Mesendoderm (in vitro differentiated cells): ENCODE results near the gene REEP2.

ENCODE experiments used
- DNase-seq: peaks from one replicate; pipeline ENCODE4 v3.0.0; 2013
- H2AK5ac ChIP-seq: 2 replicates; pipeline ENCODE4 v1.6.1; 2013; ENCODE audit warnings: low read length, inconsistent platforms
- H2BK120ac ChIP-seq: 2 replicates; pipeline ENCODE4 v1.6.1; 2013; ENCODE audit warnings: low read depth, mild to moderate bottlenecking, low read length, moderate library complexity, mixed read lengths
- H2BK15ac ChIP-seq: replicated peaks from 2 replicates; pipeline ENCODE4 v1.6.1; 2013; ENCODE audit warnings: low read depth, mild to moderate bottlenecking, moderate library complexity
- H2BK5ac ChIP-seq: 2 replicates; pipeline ENCODE4 v1.6.1; 2013; ENCODE audit warnings: low read length, inconsistent platforms
- H3K18ac ChIP-seq: 2 replicates; pipeline ENCODE4 v1.6.1; 2013; ENCODE audit warnings: mild to moderate bottlenecking, low read length, mixed read lengths
- H3K23ac ChIP-seq: one replicate; pipeline ENCODE4 v1.6.1; 2013; ENCODE audit warnings: low read length
- H3K27ac ChIP-seq: 2 replicates; pipeline ENCODE4 v1.5.1; 2013; ENCODE audit warnings: low read depth, mild to moderate bottlenecking, inconsistent platforms, low read length, moderate library complexity
- H3K27me3 ChIP-seq: 2 replicates; pipeline ENCODE4 v1.6.1; 2013; ENCODE audit warnings: low read length, control low read depth, mild to moderate bottlenecking, inconsistent platforms; ENCODE audit not compliant: insufficient read depth, poor library complexity
- H3K36me3 ChIP-seq: 2 replicates; pipeline ENCODE4 v1.6.1; 2013; ENCODE audit warnings: low read length, inconsistent platforms; ENCODE audit not compliant: control insufficient read depth, insufficient read depth
- H3K4ac ChIP-seq: one replicate; pipeline ENCODE4 v1.6.1; 2013; ENCODE audit warnings: low read depth, mild to moderate bottlenecking, low read length, moderate library complexity
- H3K4me1 ChIP-seq: 2 replicates; pipeline ENCODE4 v1.6.1; 2013; ENCODE audit warnings: low read depth, low read length, inconsistent platforms; ENCODE audit not compliant: control insufficient read depth
- H3K4me2 ChIP-seq: 2 replicates; pipeline ENCODE4 v1.6.1; 2013; ENCODE audit warnings: low read length
- H3K4me3 ChIP-seq: 2 replicates; pipeline ENCODE4 v1.5.1; 2013; ENCODE audit warnings: mild to moderate bottlenecking, low read length
- H3K56ac ChIP-seq: one replicate; pipeline ENCODE4 v1.6.1; 2013; ENCODE audit warnings: low read length
- H3K79me1 ChIP-seq: 2 replicates; pipeline ENCODE4 v1.6.1; 2013; ENCODE audit warnings: low read length, inconsistent platforms
- H3K79me2 ChIP-seq: 2 replicates; pipeline ENCODE4 v1.6.1; 2013; ENCODE audit warnings: mild to moderate bottlenecking, low read length; ENCODE audit not compliant: control insufficient read depth, insufficient read depth
- H3K9ac ChIP-seq: 2 replicates; pipeline ENCODE4 v1.6.1; 2013; ENCODE audit warnings: low read length, inconsistent platforms
- H4K5ac ChIP-seq: one replicate; pipeline ENCODE4 v1.6.1; 2013; ENCODE audit warnings: low read length
- H4K8ac ChIP-seq: one replicate; pipeline ENCODE4 v1.6.1; 2013; ENCODE audit warnings: low read depth, mild to moderate bottlenecking, control low read depth, low read length, moderate library complexity
- WGBS: extraction: QIAGEN DNeasy Blood & Tissue Kit; methylation state at CpG from one replicate; pipeline ENCODE4 v1.1.7; 2013; ENCODE audit warnings: low lambda C conversion rate, missing lambda C conversion rate; ENCODE audit not compliant: insufficient coverage; ENCODE audit errors: extremely low coverage; 5-methylcytosine and 5-hydroxymethylcytosine counted together

The REEP2 gene

DNA sequence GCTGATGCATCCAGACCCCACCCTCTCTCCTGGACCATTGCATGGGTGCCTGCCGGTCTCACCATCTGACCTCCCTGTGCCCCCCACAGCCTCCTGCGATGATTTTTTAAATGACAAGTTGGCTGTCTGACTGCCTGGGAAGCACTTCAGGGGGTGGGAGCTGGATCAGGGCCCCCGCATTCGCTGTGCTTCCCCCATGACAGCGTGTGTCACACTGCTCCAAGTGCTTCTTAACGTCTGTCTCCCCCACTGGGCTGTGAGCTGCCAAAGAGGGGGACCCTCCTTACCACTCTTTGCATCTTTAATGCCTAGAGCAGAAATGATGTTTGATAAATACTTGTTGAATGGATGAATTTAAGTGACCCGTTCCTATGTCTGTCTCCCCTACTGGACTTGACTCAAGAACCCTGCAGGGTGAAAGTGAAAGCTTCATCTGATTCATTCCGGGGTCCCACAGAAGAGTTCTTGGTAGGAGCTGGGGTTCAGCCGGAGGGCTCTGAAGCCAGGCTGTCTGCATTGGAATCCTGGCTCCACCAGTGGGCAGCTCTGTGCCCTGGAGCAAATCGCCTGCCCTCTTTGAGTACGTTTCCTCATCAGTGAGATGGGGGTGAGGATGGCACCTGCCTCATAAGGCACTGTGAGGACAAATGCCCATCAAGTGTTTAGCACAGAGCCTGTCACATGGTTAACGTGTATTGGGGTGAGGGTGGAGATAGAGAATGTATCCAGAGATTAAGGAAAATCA is 18.8 kb downstream of the REEP2 start:
- H4K8ac ChIP-seq = no peak overlapping the region
- H2BK15ac ChIP-seq = no peak overlapping the region
- H3K18ac ChIP-seq = no peak overlapping the region
- H3K23ac ChIP-seq = no peak overlapping the region
- no peak overlapping the region for H3K4me3 ChIP-seq
- no peak overlapping the region for H3K4ac ChIP-seq
- no peak overlapping the region for H2AK5ac ChIP-seq
- WGBS = no CpG with 5 or more reads among the region's 12 CpGs
- H2BK5ac ChIP-seq = no peak overlapping the region
- DNase-seq = no peak
- H3K4me2 ChIP-seq = no peak overlapping the region
- H3K79me2 ChIP-seq = no peaks in the 10 kb centered on the region
- no peaks in the 10 kb centered on the region for H3K4me1 ChIP-seq
- H2BK120ac ChIP-seq = no peak overlapping the region
- no peaks in the 10 kb centered on the region for H3K36me3 ChIP-seq
- H3K56ac ChIP-seq = no peak overlapping the region
- no peaks in the 10 kb centered on the region for H3K79me1 ChIP-seq
- no peak overlapping the region for H3K9ac ChIP-seq
- H4K5ac ChIP-seq = no peak overlapping the region
- H3K27ac ChIP-seq = no peak overlapping the region
- no peaks in the 10 kb centered on the region for H3K27me3 ChIP-seq

DNA sequence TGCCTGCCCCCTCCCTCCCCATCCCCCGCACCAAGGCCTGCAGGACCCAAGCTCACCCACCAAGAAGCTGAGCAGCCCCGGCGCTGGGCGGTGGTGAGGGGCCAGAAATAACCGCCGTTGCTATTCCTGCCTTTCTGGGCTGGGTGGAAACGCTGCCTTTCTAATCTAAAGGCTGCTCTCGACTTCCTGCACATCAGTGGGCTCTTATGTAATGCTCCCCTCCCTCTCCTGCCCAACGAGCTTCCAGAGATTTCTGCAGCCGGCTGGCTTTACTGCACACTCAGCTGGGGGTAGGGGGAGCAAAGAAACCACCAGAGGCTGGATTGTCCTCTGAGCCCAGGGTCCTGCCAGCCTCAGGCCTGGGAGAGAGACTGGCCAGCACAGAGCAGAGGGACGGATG is 19.5 kb downstream of the REEP2 start:
- WGBS = no CpG with 5 or more reads among the region's 11 CpGs
- no peak overlapping the region for H2AK5ac ChIP-seq
- H2BK120ac ChIP-seq = no peak overlapping the region
- DNase-seq = no peak
- H3K27ac ChIP-seq = no peak overlapping the region
- H3K36me3 ChIP-seq = no peaks in the 10 kb centered on the region
- no peak overlapping the region for H2BK5ac ChIP-seq
- H2BK15ac ChIP-seq = no peak overlapping the region
- H3K79me2 ChIP-seq = no peaks in the 10 kb centered on the region
- no peaks in the 10 kb centered on the region for H3K4me1 ChIP-seq
- no peak overlapping the region for H3K9ac ChIP-seq
- H3K4ac ChIP-seq = no peak overlapping the region
- no peak overlapping the region for H3K56ac ChIP-seq
- no peak overlapping the region for H4K5ac ChIP-seq
- no peak overlapping the region for H4K8ac ChIP-seq
- H3K4me3 ChIP-seq = no peak overlapping the region
- H3K4me2 ChIP-seq = no peak overlapping the region
- H3K18ac ChIP-seq = no peak overlapping the region
- H3K27me3 ChIP-seq = no peaks in the 10 kb centered on the region
- no peaks in the 10 kb centered on the region for H3K79me1 ChIP-seq
- H3K23ac ChIP-seq = no peak overlapping the region

DNA sequence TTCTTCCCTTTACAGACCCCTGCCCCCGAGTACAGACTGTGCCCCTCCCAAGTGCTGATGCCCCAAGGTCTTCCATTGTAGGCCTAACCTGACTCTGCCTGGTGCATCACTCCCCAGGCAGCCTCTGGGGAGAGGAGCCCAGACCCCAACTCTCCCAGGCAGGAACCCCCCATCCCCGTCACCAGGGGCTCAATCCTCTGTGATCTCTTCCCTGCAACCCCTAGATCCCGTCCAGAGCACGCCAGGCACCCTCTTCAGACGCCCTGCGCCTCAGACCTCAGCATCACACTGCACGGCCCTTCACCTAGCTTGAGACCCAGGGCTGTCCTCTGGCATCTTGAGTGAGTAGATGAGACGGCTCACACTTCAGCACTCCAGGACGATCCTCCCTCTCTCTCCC is 20.0 kb downstream of the REEP2 start:
- no peak overlapping the region for H3K18ac ChIP-seq
- no peak overlapping the region for H3K23ac ChIP-seq
- H3K36me3 ChIP-seq = no peaks in the 10 kb centered on the region
- no peak overlapping the region for H3K4me2 ChIP-seq
- H3K9ac ChIP-seq = no peak overlapping the region
- H3K56ac ChIP-seq = no peak overlapping the region
- no peak overlapping the region for H3K4ac ChIP-seq
- H4K8ac ChIP-seq = no peak overlapping the region
- no peak overlapping the region for H2BK120ac ChIP-seq
- no peak overlapping the region for H3K27ac ChIP-seq
- no peak for DNase-seq
- no peaks in the 10 kb centered on the region for H3K4me1 ChIP-seq
- no peak overlapping the region for H4K5ac ChIP-seq
- H2AK5ac ChIP-seq = no peak overlapping the region
- H3K79me1 ChIP-seq = no peaks in the 10 kb centered on the region
- no peak overlapping the region for H2BK15ac ChIP-seq
- H3K27me3 ChIP-seq = no peaks in the 10 kb centered on the region
- no peak overlapping the region for H3K4me3 ChIP-seq
- H3K79me2 ChIP-seq = no peaks in the 10 kb centered on the region
- WGBS = no CpG with 5 or more reads among the region's 9 CpGs
- H2BK5ac ChIP-seq = no peak overlapping the region

DNA sequence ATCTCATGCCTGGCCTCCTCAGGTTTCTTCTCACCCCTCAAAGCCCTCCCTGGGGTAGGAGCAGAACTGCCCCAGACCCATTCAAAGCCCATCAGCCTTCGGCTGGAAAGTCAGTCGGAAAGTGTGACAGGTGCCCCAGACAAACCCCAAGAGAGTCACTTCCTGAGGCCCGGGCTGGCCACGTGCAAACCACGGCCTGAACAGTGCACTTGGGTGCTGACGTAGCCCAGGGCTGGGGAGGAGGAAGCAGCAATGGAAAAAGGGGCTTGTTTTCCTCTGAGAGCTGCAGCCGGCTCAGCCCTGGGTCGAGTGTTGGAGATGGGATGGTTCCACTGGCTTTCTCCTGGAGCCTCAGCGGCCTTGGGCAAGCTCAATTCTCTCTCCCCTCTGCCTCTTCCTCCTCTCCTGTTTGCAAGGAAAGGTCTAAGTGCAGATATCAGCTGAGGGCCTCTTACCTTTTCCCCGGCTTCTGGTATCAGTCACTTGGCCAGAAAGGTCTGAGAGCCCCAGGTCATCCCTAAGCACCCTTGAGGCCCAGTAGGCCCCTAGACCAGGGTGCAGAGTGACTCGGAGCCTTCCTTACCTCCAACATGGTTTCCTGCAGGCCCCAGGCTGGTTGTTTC is 20.6 kb downstream of the REEP2 start:
- H3K36me3 ChIP-seq = no peaks in the 10 kb centered on the region
- no peak overlapping the region for H3K9ac ChIP-seq
- H3K4me2 ChIP-seq = no peak overlapping the region
- no peak overlapping the region for H3K18ac ChIP-seq
- no peak overlapping the region for H3K27ac ChIP-seq
- no peaks in the 10 kb centered on the region for H3K4me1 ChIP-seq
- H2AK5ac ChIP-seq = no peak overlapping the region
- no peak overlapping the region for H4K5ac ChIP-seq
- H3K4me3 ChIP-seq = no peak overlapping the region
- H2BK15ac ChIP-seq = no peak overlapping the region
- no peak overlapping the region for H3K4ac ChIP-seq
- H3K56ac ChIP-seq = no peak overlapping the region
- H4K8ac ChIP-seq = no peak overlapping the region
- no peaks in the 10 kb centered on the region for H3K79me2 ChIP-seq
- DNase-seq = no peak
- no CpG with 5 or more reads among the region's 11 CpGs for WGBS
- H3K27me3 ChIP-seq = no peaks in the 10 kb centered on the region
- H3K23ac ChIP-seq = no peak overlapping the region
- H2BK120ac ChIP-seq = no peak overlapping the region
- H3K79me1 ChIP-seq = no peaks in the 10 kb centered on the region
- H2BK5ac ChIP-seq = no peak overlapping the region

DNA sequence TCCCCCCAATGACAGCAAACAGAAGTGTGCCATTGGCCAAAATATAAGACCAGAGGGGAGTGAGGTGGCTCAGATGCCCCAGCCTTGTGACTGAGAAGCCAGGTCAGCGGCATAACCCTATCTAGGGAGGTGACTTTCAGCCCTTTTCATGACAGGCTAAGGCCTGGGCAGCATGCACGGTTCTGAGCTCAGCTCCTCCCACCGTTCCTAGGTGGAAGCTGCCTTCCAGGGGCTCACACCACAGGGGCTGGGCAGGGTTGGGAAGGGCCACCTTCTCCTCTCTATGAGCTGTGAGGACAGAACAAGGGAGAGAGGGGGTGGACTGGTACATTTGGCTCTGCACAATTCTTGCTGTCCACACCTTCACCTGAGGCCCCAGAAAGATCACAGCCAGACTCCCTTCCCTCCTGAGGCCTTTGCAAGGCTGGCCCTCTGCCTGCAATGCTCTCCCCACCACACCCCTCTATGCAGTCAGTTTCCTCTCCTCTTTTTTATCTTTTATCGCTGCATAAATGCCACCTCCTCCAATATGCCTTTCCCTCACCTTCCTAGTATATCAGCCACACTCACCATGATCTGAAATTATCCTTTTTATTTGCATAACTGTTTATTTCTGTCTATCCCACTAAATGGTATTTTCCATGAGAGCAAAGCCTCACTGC is 21.3 kb downstream of the REEP2 start:
- H4K8ac ChIP-seq = no peak overlapping the region
- no peaks in the 10 kb centered on the region for H3K36me3 ChIP-seq
- no peak overlapping the region for H3K4me2 ChIP-seq
- H3K23ac ChIP-seq = no peak overlapping the region
- H2BK5ac ChIP-seq = no peak overlapping the region
- no peak for DNase-seq
- no peak overlapping the region for H3K4me3 ChIP-seq
- H3K4ac ChIP-seq = no peak overlapping the region
- no peak overlapping the region for H2AK5ac ChIP-seq
- H4K5ac ChIP-seq = no peak overlapping the region
- H3K79me2 ChIP-seq = no peaks in the 10 kb centered on the region
- no peaks in the 10 kb centered on the region for H3K4me1 ChIP-seq
- H3K9ac ChIP-seq = no peak overlapping the region
- no peak overlapping the region for H2BK15ac ChIP-seq
- no peaks in the 10 kb centered on the region for H3K79me1 ChIP-seq
- no CpG with 5 or more reads among the region's 4 CpGs for WGBS
- no peak overlapping the region for H3K27ac ChIP-seq
- no peak overlapping the region for H3K18ac ChIP-seq
- H3K56ac ChIP-seq = peak overlapping the region; percentile 10
- no peaks in the 10 kb centered on the region for H3K27me3 ChIP-seq
- H2BK120ac ChIP-seq = no peak overlapping the region
